Measurements from ENCODE around the gene NET1. TPM values are rescaled to one million over a fixed set of nuclear protein-coding genes. Genes with fewer than 3 reads are reported as not detected.

The NET1 gene
- polyA plus RNA-seq, 3 donors = 1.2 to 1.7 (median 1.4) TPM

DNA sequence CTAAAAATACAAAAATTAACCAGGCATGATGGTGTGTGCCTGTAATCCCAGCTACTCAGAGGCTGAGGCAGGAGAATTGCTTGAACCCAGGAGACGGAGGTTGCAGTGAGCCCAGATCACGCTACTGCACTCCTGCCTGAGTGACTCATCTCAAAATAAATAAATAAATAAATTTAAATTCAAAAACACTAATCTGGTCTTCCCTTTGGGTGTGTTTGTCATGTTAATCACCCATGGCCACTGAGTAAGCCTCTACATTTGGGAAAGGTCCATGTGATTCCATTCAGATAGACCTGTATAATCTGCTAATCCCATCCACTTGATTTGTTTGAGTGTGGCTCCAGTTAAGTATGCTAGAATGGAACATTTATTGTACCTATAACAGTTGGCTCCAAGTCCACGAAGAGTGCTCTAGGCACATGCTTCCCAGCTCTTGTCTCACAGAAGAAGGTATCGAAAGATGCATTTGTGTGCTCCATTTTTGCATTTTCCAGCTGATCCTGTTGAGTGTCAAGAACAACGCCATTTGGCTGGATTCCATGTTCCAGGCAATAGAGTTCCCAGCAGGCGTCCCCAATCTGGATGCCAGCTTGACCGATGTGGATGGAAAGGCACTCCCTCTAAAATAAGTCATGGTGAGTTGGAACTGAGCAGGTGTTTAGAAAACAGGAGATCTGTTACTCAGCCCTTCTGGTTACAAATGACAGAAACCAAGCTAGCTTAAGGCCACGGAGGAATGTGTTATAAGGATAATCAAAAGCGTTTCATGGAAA lies 11.7 kb upstream of the NET1 start:
- Histone ChIP-seq H2AFZ (ENCODE audit: insufficient read depth, low read depth, low read length, poor library complexity, severe bottlenecking) (no peak overlapping the region), H3K4me3 (replicated peaks in 1 of 3; ENCODE audit: low read depth in 2 of 3, low read length in 3 of 3) (no peak overlapping the region), H3K9me3 (replicated peaks in 1 of 2; ENCODE audit: control insufficient read depth in 1 of 2, insufficient read depth in 1 of 2, low read length in 2 of 2) (no peaks in the 10 kb centered on the region), H3K4me2 (replicated peaks; ENCODE audit: extremely low read depth, low read length, poor library complexity, severe bottlenecking) (no peak overlapping the region), H4K20me1 (ENCODE audit: insufficient read depth, low read length) (no peaks in the 10 kb centered on the region), H3K9ac (ENCODE audit: insufficient read depth, low read length, poor library complexity, severe bottlenecking) (no peak overlapping the region), H3K4me1 (ENCODE audit: control insufficient read depth in 1 of 2, insufficient read depth in 2 of 2, low read length in 2 of 2) (no peaks in the 10 kb centered on the region), H3K27ac (ENCODE audit: low read depth in 1 of 2, low read length in 2 of 2) (no peak overlapping the region), H3K79me2 (ENCODE audit: insufficient read depth, low read length) (no peaks in the 10 kb centered on the region), H3K36me3 (replicated peaks in 1 of 2; ENCODE audit: control insufficient read depth in 1 of 2, insufficient read depth in 2 of 2, low read length in 2 of 2) (no peaks in the 10 kb centered on the region), H3K27me3 (ENCODE audit: control insufficient read depth in 2 of 2, insufficient read depth in 2 of 2, low read length in 2 of 2) (no peaks in the 10 kb centered on the region)
- peaks cover 4% of the 10 kb centered on the region for H3K4me1 Mint-ChIP-seq
- intact Hi-C loops (cut with micrococcal nuclease) = no loop called here
- H3K27ac Mint-ChIP-seq = no peak overlapping the region
- TF ChIP-seq, protein P1, sequence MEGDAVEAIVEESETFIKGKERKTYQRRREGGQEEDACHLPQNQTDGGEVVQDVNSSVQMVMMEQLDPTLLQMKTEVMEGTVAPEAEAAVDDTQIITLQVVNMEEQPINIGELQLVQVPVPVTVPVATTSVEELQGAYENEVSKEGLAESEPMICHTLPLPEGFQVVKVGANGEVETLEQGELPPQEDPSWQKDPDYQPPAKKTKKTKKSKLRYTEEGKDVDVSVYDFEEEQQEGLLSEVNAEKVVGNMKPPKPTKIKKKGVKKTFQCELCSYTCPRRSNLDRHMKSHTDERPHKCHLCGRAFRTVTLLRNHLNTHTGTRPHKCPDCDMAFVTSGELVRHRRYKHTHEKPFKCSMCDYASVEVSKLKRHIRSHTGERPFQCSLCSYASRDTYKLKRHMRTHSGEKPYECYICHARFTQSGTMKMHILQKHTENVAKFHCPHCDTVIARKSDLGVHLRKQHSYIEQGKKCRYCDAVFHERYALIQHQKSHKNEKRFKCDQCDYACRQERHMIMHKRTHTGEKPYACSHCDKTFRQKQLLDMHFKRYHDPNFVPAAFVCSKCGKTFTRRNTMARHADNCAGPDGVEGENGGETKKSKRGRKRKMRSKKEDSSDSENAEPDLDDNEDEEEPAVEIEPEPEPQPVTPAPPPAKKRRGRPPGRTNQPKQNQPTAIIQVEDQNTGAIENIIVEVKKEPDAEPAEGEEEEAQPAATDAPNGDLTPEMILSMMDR (IDR thresholded peaks at IDR 0.05) = no peak
- peaks cover 0 to 1% (median 0%) of the 10 kb centered on the region in 7 donors for H3K9me3 Mint-ChIP-seq
- H3K36me3 Mint-ChIP-seq = no peaks in the 10 kb centered on the region
- H3K4me3 Mint-ChIP-seq = no peak overlapping the region
- DNase-seq = no peak
- H3K27me3 Mint-ChIP-seq (ENCODE audit: low read depth in 3 of 3) = peaks cover 0 to 2% (median 2%) of the 10 kb centered on the region in 3 donors
- 91% methylated on average over 4 of the region's 9 CpGs for WGBS (ENCODE audit: insufficient coverage)

DNA sequence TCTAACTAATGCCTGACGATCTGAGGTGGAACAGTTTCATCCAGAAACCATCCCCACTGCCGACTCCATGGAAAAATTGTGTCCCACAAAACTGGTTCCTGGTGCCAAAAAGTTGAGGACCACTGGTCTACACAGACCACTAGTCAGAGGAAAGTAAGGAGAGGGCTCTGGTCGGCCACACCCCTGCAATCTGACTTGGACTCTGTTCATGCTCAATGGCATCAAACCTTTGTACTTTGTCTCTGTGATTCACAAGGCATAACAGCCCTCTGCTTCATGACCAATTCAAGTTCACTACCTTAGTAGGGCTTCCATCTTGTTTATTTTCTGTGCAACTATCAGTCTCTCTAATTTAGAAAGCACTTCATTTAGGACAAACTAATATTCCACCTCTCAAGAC lies 9.6 kb upstream of the NET1 start:
- intact Hi-C loops (cut with micrococcal nuclease) = no loop called here
- H3K79me2 ChIP-seq (ENCODE audit: insufficient read depth, low read length) = no peaks in the 10 kb centered on the region
- H3K4me1 ChIP-seq (ENCODE audit: control insufficient read depth in 1 of 2, insufficient read depth in 2 of 2, low read length in 2 of 2) = no peaks in the 10 kb centered on the region
- Mint-ChIP-seq H3K27me3 (ENCODE audit: low read depth in 3 of 3) (peaks cover 0 to 2% (median 0%) of the 10 kb centered on the region in 3 donors), H3K36me3 (no peaks in the 10 kb centered on the region), H3K9me3 (peaks cover 0 to 5% (median 0%) of the 10 kb centered on the region in 7 donors), H3K27ac (no peak overlapping the region), H3K4me3 (no peak overlapping the region), H3K4me1 (no peaks in the 10 kb centered on the region)
- H3K9ac ChIP-seq (ENCODE audit: insufficient read depth, low read length, poor library complexity, severe bottlenecking) = no peak overlapping the region
- H3K4me3 ChIP-seq (replicated peaks in 1 of 3; ENCODE audit: low read depth in 2 of 3, low read length in 3 of 3) = no peak overlapping the region
- H3K4me2 ChIP-seq (replicated peaks; ENCODE audit: extremely low read depth, low read length, poor library complexity, severe bottlenecking) = no peak overlapping the region
- DNase-seq = no peak
- no peaks in the 10 kb centered on the region for H3K9me3 ChIP-seq (replicated peaks in 1 of 2; ENCODE audit: control insufficient read depth in 1 of 2, insufficient read depth in 1 of 2, low read length in 2 of 2)
- TF ChIP-seq, protein P1 (IDR thresholded peaks at IDR 0.05) = no peak
- H3K27ac ChIP-seq (ENCODE audit: low read depth in 1 of 2, low read length in 2 of 2) = no peak overlapping the region
- H2AFZ ChIP-seq (ENCODE audit: insufficient read depth, low read depth, low read length, poor library complexity, severe bottlenecking) = no peak overlapping the region
- H3K27me3 ChIP-seq (ENCODE audit: control insufficient read depth in 2 of 2, insufficient read depth in 2 of 2, low read length in 2 of 2) = no peaks in the 10 kb centered on the region
- H3K36me3 ChIP-seq (replicated peaks in 1 of 2; ENCODE audit: control insufficient read depth in 1 of 2, insufficient read depth in 2 of 2, low read length in 2 of 2) = no peaks in the 10 kb centered on the region
- WGBS (ENCODE audit: insufficient coverage) = 91% methylated on average over 2 of the region's 3 CpGs
- H4K20me1 ChIP-seq (ENCODE audit: insufficient read depth, low read length) = no peaks in the 10 kb centered on the region

Measured in CD14-positive monocyte (primary cell).